Neuronal stem cell (in vitro differentiated cells): ENCODE measurements around the gene FNIP2.
A peak's percentile ranks its signal among the peaks of the same experiment; 100 is the strongest.

Experiments
- DNase-seq: peaks from one replicate; pipeline ENCODE4 v3.0.0-alpha.2; 2013; ENCODE audit warnings: low spot score
- H2AFZ ChIP-seq: one replicate; pipeline ENCODE4 v1.6.1; 2013; ENCODE audit warnings: mild to moderate bottlenecking, low read length, inconsistent platforms
- H2AK5ac ChIP-seq: 2 replicates; pipeline ENCODE4 v1.6.1; 2013; ENCODE audit warnings: low read depth, mild to moderate bottlenecking, inconsistent platforms, low read length, moderate library complexity, mixed read lengths
- H2BK120ac ChIP-seq: 2 replicates; pipeline ENCODE4 v1.6.1; 2013; ENCODE audit warnings: low read depth, mild to moderate bottlenecking, inconsistent platforms, low read length, moderate library complexity, mixed read lengths
- H2BK12ac ChIP-seq: one replicate; pipeline ENCODE4 v1.6.1; 2013; ENCODE audit warnings: low read length, inconsistent platforms
- H2BK15ac ChIP-seq: 2 replicates; pipeline ENCODE4 v1.6.1; 2013; ENCODE audit warnings: mild to moderate bottlenecking, low read length, inconsistent platforms, mixed read lengths
- H2BK5ac ChIP-seq: one replicate; pipeline ENCODE4 v1.6.1; 2013; ENCODE audit warnings: inconsistent platforms, mild to moderate bottlenecking, low read length, moderate library complexity
- H3K14ac ChIP-seq: one replicate; pipeline ENCODE4 v1.6.1; 2013; ENCODE audit warnings: low read length, inconsistent platforms
- H3K18ac ChIP-seq: 2 replicates; pipeline ENCODE4 v1.6.1; 2013; ENCODE audit warnings: low read length, inconsistent platforms
- H3K23ac ChIP-seq: 2 replicates; pipeline ENCODE4 v1.6.1; 2013; ENCODE audit warnings: low read depth, mild to moderate bottlenecking, mixed read lengths, low read length, inconsistent platforms; ENCODE audit not compliant: poor library complexity
- H3K27ac ChIP-seq: replicated peaks from 3 replicates; pipeline ENCODE4 v1.5.1; 2013; ENCODE audit warnings: low read length, inconsistent platforms
- H3K27me3 ChIP-seq, 3 experiments: 2 replicates each; pipeline ENCODE4 v1.6.1; 2013; ENCODE audit warnings: low read length in 3 of 3, mild to moderate bottlenecking in 2 of 3, inconsistent platforms in 1 of 3, low read depth in 1 of 3, mixed read lengths in 1 of 3, moderate library complexity in 1 of 3; ENCODE audit not compliant: control insufficient read depth in 3 of 3, insufficient read depth in 3 of 3
- H3K36me3 ChIP-seq, 2 donors: replicated peaks in 1 of 2; 2 replicates each; pipeline ENCODE4 v1.6.1; 2013; ENCODE audit warnings: low read length in 2 of 2; ENCODE audit not compliant: control insufficient read depth in 2 of 2, insufficient read depth in 2 of 2
- H3K4ac ChIP-seq: 2 replicates; pipeline ENCODE4 v1.6.1; 2013; ENCODE audit warnings: inconsistent platforms, mild to moderate bottlenecking, low read length, moderate library complexity
- H3K4me1 ChIP-seq, 2 donors: 1 replicate in 1 of 2; 2 replicates in 1 of 2; pipeline ENCODE4 v1.6.1; 2013; ENCODE audit warnings: low read length in 2 of 2, low read depth in 1 of 2; ENCODE audit not compliant: control insufficient read depth in 2 of 2, insufficient read depth in 1 of 2
- H3K4me2 ChIP-seq: one replicate; pipeline ENCODE4 v1.6.1; 2013; ENCODE audit warnings: mild to moderate bottlenecking, low read length, inconsistent platforms; ENCODE audit not compliant: insufficient read depth, poor library complexity, severe bottlenecking
- H3K4me3 ChIP-seq, 2 donors: 2 replicates each; pipeline ENCODE4 v1.5.1; 2013; ENCODE audit warnings: low read length in 2 of 2, mild to moderate bottlenecking in 2 of 2, inconsistent platforms in 1 of 2, moderate library complexity in 1 of 2
- H3K79me1 ChIP-seq: one replicate; pipeline ENCODE4 v1.6.1; 2013; ENCODE audit warnings: low read depth, mild to moderate bottlenecking, inconsistent platforms, low read length, moderate library complexity
- H3K9ac ChIP-seq: one replicate; pipeline ENCODE4 v1.6.1; 2013; ENCODE audit warnings: mild to moderate bottlenecking, low read depth, low read length, inconsistent platforms; ENCODE audit not compliant: poor library complexity
- H3K9me3 ChIP-seq, 2 donors: replicated peaks in 1 of 2; 2 replicates each; pipeline versions ENCODE3 to v1.6.1; 2013; ENCODE audit warnings: low read length in 2 of 2, mild to moderate bottlenecking in 2 of 2, inconsistent platforms in 1 of 2, low read depth in 1 of 2, mixed read lengths in 1 of 2, moderate library complexity in 1 of 2; ENCODE audit not compliant: control insufficient read depth in 2 of 2, insufficient read depth in 1 of 2
- H4K8ac ChIP-seq: one replicate; pipeline ENCODE4 v1.6.1; 2013; ENCODE audit warnings: low read depth, mild to moderate bottlenecking, inconsistent platforms, low read length, moderate library complexity
- H4K91ac ChIP-seq: one replicate; pipeline ENCODE4 v1.6.1; 2013; ENCODE audit warnings: low read length, low read depth, mild to moderate bottlenecking, inconsistent platforms; ENCODE audit not compliant: poor library complexity
- WGBS, 2 donors: extraction: QIAGEN DNeasy Blood & Tissue Kit; methylation state at CpG; one replicate each; pipeline ENCODE4 v1.1.7; 2013; ENCODE audit warnings: missing lambda C conversion rate in 2 of 2, mixed read lengths in 1 of 2; ENCODE audit not compliant: insufficient read length in 2 of 2, insufficient replicate concordance in 1 of 2; ENCODE audit errors: extremely low coverage in 2 of 2; 5-methylcytosine and 5-hydroxymethylcytosine counted together

FNIP2 gene

GRCh38 chr4:158729716-158730559 lies 38.9 kb upstream of the FNIP2 start:
- DNase-seq, result peak; percentile 15
- no peak overlapping the region for H3K4me3 ChIP-seq
- H3K27ac ChIP-seq, result no peak overlapping the region
- no peak overlapping the region for H2BK5ac ChIP-seq
- H2BK15ac ChIP-seq, result no peak overlapping the region
- H3K9me3 ChIP-seq, result no peaks in the 10 kb centered on the region
- peak overlapping the region; percentile 85 for H2AFZ ChIP-seq
- no peak overlapping the region for H3K14ac ChIP-seq
- no peak overlapping the region for H2AK5ac ChIP-seq
- H3K79me1 ChIP-seq, result no peaks in the 10 kb centered on the region
- no peaks in the 10 kb centered on the region for H3K36me3 ChIP-seq
- H3K4me1 ChIP-seq, result peaks cover 2 to 7% of the 10 kb centered on the region in 2 donors
- no CpG with 5 or more reads among the region's 5 CpGs for WGBS, 2 donors
- no peak overlapping the region for H3K4me2 ChIP-seq
- H4K91ac ChIP-seq, result no peak overlapping the region
- H3K4ac ChIP-seq, result no peak overlapping the region
- H2BK120ac ChIP-seq, result no peak overlapping the region
- no peaks in the 10 kb centered on the region for H3K27me3 ChIP-seq
- no peak overlapping the region for H3K23ac ChIP-seq
- H2BK12ac ChIP-seq, result no peak overlapping the region
- H4K8ac ChIP-seq, result no peak overlapping the region
- H3K9ac ChIP-seq, result no peak overlapping the region
- no peak overlapping the region for H3K18ac ChIP-seq

GRCh38 chr4:158738866-158739265 lies 30.0 kb upstream of the FNIP2 start:
- Histone ChIP-seq H2BK15ac (no peak overlapping the region), H3K18ac (no peak overlapping the region), H4K8ac (no peak overlapping the region), H3K79me1 (no peaks in the 10 kb centered on the region), H2AFZ (no peak overlapping the region), H3K36me3 (no peaks in the 10 kb centered on the region), H3K27ac (no peak overlapping the region), H3K4me3 (no peak overlapping the region), H2BK12ac (no peak overlapping the region), H2BK120ac (no peak overlapping the region), H3K4me1 (peaks cover 0 to 2% of the 10 kb centered on the region in 2 donors), H2BK5ac (no peak overlapping the region), H3K4ac (no peak overlapping the region), H4K91ac (no peak overlapping the region), H3K9me3 (no peaks in the 10 kb centered on the region), H3K9ac (no peak overlapping the region), H2AK5ac (no peak overlapping the region), H3K27me3 (peaks cover 0 to 8% (median 2%) of the 10 kb centered on the region in 3 experiments), H3K14ac (no peak overlapping the region), H3K4me2 (no peak overlapping the region), H3K23ac (no peak overlapping the region)
- WGBS, 2 donors, result no CpG with 5 or more reads among the region's 2 CpGs
- DNase-seq, result no peak

- Histone ChIP-seq H3K9me3 (no peaks in the 10 kb centered on the region), H2BK5ac (no peak overlapping the region), H2BK120ac (no peak overlapping the region), H3K79me1 (no peaks in the 10 kb centered on the region), H3K36me3 (no peaks in the 10 kb centered on the region), H3K4me3 (no peak overlapping the region), H3K4ac (no peak overlapping the region), H3K23ac (no peak overlapping the region), H3K27me3 (peaks cover 0 to 8% (median 2%) of the 10 kb centered on the region in 3 experiments), H4K8ac (no peak overlapping the region), H3K4me1 (peaks cover 0 to 2% of the 10 kb centered on the region in 2 donors), H3K14ac (no peak overlapping the region), H2BK12ac (no peak overlapping the region), H2BK15ac (no peak overlapping the region), H2AK5ac (no peak overlapping the region), H3K9ac (no peak overlapping the region), H2AFZ (no peak overlapping the region), H3K18ac (no peak overlapping the region), H3K4me2 (no peak overlapping the region), H3K27ac (no peak overlapping the region), H4K91ac (no peak overlapping the region)
- no peak for DNase-seq
- WGBS, 2 donors, result no CpG with 5 or more reads among the region's 2 CpGs
Observed at GRCh38 chr4:158739600-158739999, 29.2 kb upstream of the FNIP2 start.

DNA sequence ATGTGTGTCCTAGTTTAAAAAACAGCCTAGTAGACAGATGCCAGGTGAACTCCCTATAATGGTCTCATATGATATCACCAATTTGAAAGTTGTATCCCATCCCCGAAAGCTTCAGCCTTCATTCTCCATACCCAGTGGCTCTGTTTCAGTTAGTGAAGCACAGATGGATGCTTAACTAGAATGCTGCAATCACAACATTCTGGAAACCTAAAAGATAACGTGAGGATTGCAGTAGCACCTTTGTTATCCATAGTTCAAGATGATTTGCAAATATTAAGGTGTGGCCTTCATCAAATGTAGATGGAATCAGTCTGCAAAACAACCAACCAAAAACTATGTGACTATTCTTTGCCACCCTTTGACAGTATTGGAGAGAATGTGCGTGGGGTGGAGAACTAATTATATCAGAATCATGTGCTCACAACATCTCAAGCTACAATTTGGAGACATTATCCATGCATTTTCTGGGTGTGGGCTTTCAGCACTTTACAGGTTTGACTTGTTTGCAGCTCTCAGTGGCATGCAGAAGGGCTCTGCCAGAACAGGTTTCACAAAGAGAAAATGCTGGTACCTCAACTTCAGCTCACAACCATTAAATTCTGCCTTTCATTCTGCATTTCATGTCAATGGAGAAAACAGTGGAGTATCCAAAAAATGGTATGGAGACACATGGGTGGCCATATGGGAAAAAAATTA lies 27.4 kb upstream of the FNIP2 start:
- peaks cover 0 to 2% of the 10 kb centered on the region in 2 donors for H3K4me1 ChIP-seq
- H2AFZ ChIP-seq, result no peak overlapping the region
- no peak overlapping the region for H3K4ac ChIP-seq
- H3K4me2 ChIP-seq, result no peak overlapping the region
- H3K79me1 ChIP-seq, result no peaks in the 10 kb centered on the region
- H2BK120ac ChIP-seq, result no peak overlapping the region
- H2AK5ac ChIP-seq, result no peak overlapping the region
- H3K27me3 ChIP-seq, result peaks cover 0 to 8% (median 2%) of the 10 kb centered on the region in 3 experiments
- no peak overlapping the region for H2BK12ac ChIP-seq
- DNase-seq, result no peak
- H3K9ac ChIP-seq, result no peak overlapping the region
- H3K27ac ChIP-seq, result no peak overlapping the region
- H4K91ac ChIP-seq, result no peak overlapping the region
- no peak overlapping the region for H3K14ac ChIP-seq
- WGBS, 2 donors, result no CpG with 5 or more reads among the region's 3 CpGs
- H3K9me3 ChIP-seq, result no peaks in the 10 kb centered on the region
- H3K23ac ChIP-seq, result no peak overlapping the region
- no peaks in the 10 kb centered on the region for H3K36me3 ChIP-seq
- H3K4me3 ChIP-seq, result no peak overlapping the region
- no peak overlapping the region for H3K18ac ChIP-seq
- no peak overlapping the region for H2BK15ac ChIP-seq
- H2BK5ac ChIP-seq, result no peak overlapping the region
- H4K8ac ChIP-seq, result no peak overlapping the region
